Transverse colon (tissue), 4 donors: ENCODE results near the gene BANP.

Experiments used
- EP300 ChIP-seq: sonication (generic); formaldehyde crosslinking; IDR thresholded peaks from one replicate; pipeline ENCODE4 v1.6.1; 2017; ENCODE audit warnings: antibody characterized with exemption, low read depth
- POLR2A ChIP-seq: fragments of 450-650 bp; IDR thresholded peaks from one replicate; pipeline ENCODE4 v1.6.1; 2016; ENCODE audit warnings: antibody characterized with exemption, mild to moderate bottlenecking, moderate library complexity
- POLR2AphosphoS5 ChIP-seq, 3 donors: sonication (generic); formaldehyde crosslinking; IDR thresholded peaks; one replicate each; pipeline ENCODE4 v1.6.1; 2016; ENCODE audit warnings: antibody characterized with exemption in 3 of 3
- TF ChIP-seq, protein P1 (sequence below), 5 experiments: fragments of 200-600 bp in 3 of 5; fragments of 450-650 bp in 2 of 5; sonication (generic) in 3 of 5; IDR thresholded peaks; 1 replicate in 2 of 5; 2 replicates in 3 of 5; pipeline ENCODE4 v1.5.1; 2016 to 2017; ENCODE audit warnings: antibody characterized with exemption in 5 of 5, inconsistent platforms in 3 of 5, mild to moderate bottlenecking in 2 of 5, moderate library complexity in 1 of 5

DNA sequence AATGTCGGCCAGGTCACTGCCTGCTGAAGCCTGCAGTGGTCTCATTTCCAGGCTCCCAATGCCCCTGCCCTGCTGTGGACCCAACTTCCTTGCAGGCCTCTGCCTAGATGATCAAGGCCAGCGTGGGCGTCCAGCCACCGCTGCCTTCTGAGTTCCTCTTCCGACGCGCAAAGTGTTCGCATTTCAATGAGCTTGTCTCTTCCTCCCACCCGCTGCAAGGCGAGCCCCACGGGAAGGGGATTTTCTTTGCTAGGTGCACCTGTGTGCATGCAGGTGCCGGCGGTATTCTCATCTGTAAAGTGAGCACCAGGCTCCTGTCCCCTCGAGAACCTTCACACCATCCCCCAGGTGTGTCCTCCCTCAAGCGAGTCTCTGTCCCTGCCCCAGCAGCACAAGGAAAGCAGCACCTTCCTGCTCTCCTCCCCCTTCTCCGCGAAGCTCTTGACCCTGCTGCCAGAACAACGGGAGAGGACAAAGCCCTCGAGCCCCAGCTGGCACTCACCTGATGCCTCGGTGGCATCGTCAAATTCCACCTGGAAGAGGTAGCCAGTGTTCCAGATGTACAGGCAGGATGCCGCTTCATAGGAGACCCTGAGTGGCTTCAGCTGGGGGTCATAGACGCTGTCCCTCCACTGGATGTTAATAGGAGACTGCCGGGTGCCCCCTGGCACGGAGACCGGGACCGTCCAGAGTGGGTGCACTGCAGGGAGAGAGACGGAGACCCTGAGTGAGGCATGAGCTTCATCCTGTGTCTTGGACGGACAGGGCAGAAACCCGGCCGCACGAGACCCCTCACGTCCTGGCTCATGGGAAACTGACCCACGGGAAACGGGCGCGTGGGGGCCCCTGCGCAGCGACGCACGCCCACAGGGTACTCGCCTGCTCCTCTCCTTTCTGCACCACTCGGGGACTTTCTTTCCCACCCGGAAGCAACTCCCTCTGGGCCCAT lies 24.7 kb upstream of the BANP start:
- TF ChIP-seq, protein P1, sequence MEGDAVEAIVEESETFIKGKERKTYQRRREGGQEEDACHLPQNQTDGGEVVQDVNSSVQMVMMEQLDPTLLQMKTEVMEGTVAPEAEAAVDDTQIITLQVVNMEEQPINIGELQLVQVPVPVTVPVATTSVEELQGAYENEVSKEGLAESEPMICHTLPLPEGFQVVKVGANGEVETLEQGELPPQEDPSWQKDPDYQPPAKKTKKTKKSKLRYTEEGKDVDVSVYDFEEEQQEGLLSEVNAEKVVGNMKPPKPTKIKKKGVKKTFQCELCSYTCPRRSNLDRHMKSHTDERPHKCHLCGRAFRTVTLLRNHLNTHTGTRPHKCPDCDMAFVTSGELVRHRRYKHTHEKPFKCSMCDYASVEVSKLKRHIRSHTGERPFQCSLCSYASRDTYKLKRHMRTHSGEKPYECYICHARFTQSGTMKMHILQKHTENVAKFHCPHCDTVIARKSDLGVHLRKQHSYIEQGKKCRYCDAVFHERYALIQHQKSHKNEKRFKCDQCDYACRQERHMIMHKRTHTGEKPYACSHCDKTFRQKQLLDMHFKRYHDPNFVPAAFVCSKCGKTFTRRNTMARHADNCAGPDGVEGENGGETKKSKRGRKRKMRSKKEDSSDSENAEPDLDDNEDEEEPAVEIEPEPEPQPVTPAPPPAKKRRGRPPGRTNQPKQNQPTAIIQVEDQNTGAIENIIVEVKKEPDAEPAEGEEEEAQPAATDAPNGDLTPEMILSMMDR (IDR thresholded peaks at IDR 0.05): no peak
- TF ChIP-seq POLR2AphosphoS5 (IDR thresholded peaks at IDR 0.05) (no peak), POLR2A (no peak), EP300 (no peak)
